ENCODE results near the gene FAM193B.

- TF ChIP-seq, protein P1, sequence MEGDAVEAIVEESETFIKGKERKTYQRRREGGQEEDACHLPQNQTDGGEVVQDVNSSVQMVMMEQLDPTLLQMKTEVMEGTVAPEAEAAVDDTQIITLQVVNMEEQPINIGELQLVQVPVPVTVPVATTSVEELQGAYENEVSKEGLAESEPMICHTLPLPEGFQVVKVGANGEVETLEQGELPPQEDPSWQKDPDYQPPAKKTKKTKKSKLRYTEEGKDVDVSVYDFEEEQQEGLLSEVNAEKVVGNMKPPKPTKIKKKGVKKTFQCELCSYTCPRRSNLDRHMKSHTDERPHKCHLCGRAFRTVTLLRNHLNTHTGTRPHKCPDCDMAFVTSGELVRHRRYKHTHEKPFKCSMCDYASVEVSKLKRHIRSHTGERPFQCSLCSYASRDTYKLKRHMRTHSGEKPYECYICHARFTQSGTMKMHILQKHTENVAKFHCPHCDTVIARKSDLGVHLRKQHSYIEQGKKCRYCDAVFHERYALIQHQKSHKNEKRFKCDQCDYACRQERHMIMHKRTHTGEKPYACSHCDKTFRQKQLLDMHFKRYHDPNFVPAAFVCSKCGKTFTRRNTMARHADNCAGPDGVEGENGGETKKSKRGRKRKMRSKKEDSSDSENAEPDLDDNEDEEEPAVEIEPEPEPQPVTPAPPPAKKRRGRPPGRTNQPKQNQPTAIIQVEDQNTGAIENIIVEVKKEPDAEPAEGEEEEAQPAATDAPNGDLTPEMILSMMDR (conservative IDR thresholded peaks at IDR 0.05; ENCODE audit: low read depth, low read length) = no peak
- TF ChIP-seq EZH2 (IDR thresholded peaks at IDR 0.05; ENCODE audit: low read length, unreplicated experiment) = no peak
These were observed 40.7 kb upstream of the FAM193B start for GRCh38 chr5:177595026-177595585.

All from PC-3 (cell line).